Activated CD8-positive, alpha-beta memory T cell treated with anti-CD3 and anti-CD28 coated beads, Interleukin-2, amount 50 U/mL, for 48 hours (primary cell): ENCODE measurements around the gene OAF.

Experiments used
- DNase-seq: peaks from one replicate; pipeline ENCODE4 v3.0.0-alpha.2; 2020

Gene OAF

GRCh38 chr11:120224361-120224760 is 13.5 kb downstream of the OAF start:
- no peak for DNase-seq

- DNase-seq, result no peak
Measured at GRCh38 chr11:120224972-120225909, 14.4 kb downstream of the OAF start.

- DNase-seq, result no peak
Measured at GRCh38 chr11:120226242-120226641, 15.4 kb downstream of the OAF start.

- no peak for DNase-seq
Measured at GRCh38 chr11:120226714-120227113, 15.9 kb downstream of the OAF start.

- no peak for DNase-seq
Measured at GRCh38 chr11:120227228-120227852, 16.5 kb downstream of the OAF start.

GRCh38 chr11:120228794-120229384 is 18.1 kb downstream of the OAF start:
- DNase-seq, result no peak

- no peak for DNase-seq
Measured at GRCh38 chr11:120229451-120230424, 18.9 kb downstream of the OAF start.

GRCh38 chr11:120230433-120231071 is 19.7 kb downstream of the OAF start:
- DNase-seq, result no peak

GRCh38 chr11:120231963-120232362 is 21.1 kb downstream of the OAF start:
- no peak for DNase-seq

GRCh38 chr11:120233207-120233803 is 22.5 kb downstream of the OAF start:
- DNase-seq, result no peak

- peak; percentile 83 for DNase-seq
Measured at GRCh38 chr11:120235024-120235628, 24.3 kb downstream of the OAF start.

- no peak for DNase-seq
Measured at GRCh38 chr11:120236169-120237107, 25.6 kb downstream of the OAF start.

- no peak for DNase-seq
Measured at GRCh38 chr11:120238968-120239620, 28.3 kb downstream of the OAF start.

- DNase-seq, result no peak
Measured at GRCh38 chr11:120239713-120240640, 29.1 kb downstream of the OAF start, which contains the start of gene POU2F3. TSS of gene POU2F3 (plus strand) at chr11:120240140. CDS start at chr11:120240344, 204 bp downstream.

GRCh38 chr11:120240866-120241265 is 30.0 kb downstream of the OAF start:
- no peak for DNase-seq

- no peak for DNase-seq
Measured at GRCh38 chr11:120241277-120241676, 30.4 kb downstream of the OAF start.

GRCh38 chr11:120243221-120243620 is 32.4 kb downstream of the OAF start:
- DNase-seq, result no peak
